HG02852 (cell line): ENCODE results near the gene CCDC127.
A peak's percentile ranks its signal among the peaks of the same experiment; 100 is the strongest.
"Not testable (repeated sequence)": the region's sequence is repeated elsewhere in the genome, so short reads cannot be mapped to it uniquely, and the experiment has no call there.

Experiments
- ATAC-seq: cut with Tn5 transposase; IDR thresholded peaks from one replicate; pipeline ENCODE4 v1.9.1; 2021; ENCODE audit warnings: mild to moderate bottlenecking, moderate library complexity; ENCODE audit not compliant: unreplicated experiment

The CCDC127 gene, protein sequence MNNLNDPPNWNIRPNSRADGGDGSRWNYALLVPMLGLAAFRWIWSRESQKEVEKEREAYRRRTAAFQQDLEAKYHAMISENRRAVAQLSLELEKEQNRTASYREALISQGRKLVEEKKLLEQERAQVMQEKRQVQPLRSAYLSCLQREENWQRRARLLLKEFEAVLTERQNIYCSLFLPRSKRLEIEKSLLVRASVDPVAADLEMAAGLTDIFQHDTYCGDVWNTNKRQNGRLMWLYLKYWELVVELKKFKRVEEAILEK

DNA sequence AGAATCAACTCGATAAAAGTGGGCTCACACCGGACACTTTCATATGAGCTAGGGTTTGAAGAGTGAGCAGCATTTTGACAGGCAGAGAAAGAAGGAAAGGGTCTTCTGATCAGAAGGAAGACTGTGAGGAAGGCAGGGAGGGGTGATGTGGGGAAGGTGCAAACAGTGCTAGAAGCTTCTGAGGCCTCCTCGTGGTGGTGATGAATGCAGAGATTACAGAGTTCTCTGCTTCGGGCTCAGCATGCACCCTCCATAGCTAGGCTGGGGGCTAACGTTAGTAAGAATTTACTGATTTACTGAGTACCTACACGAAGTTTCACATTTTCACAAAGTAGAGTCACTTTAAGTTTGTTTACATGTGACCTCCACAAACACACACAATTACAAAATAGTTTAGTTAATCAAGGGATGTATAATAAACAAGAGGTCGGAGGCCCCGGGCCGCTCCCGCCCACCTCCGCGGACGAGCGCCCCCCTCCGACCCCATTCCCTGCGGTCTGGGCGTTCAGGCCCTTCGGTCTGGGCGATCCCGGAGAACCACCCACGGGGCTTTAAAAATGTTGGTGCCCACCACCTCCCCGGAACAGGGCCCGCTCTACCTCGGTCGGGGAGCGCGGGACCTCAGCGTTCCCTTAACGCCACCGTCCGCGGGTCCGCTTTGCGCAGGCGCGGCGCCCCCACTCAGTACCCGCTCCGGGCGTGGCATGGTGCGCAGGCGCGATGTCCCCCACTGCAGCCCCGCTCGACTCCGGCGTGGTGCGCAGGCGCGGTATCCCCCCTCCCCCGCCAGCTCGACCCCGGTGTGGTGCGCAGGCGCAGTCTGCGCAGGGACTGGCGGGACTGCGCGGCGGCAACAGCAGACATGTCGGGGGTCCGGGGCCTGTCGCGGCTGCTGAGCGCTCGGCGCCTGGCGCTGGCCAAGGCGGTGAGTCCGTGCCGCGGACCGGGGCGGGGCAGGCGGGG lies at the start of gene CCDC127, which contains the start of gene SDHA:
Gene CCDC127, minus strand, starts transcription at position 660 of the 963 bp plus-strand sequence. CDS start 1,304 bp downstream, outside the sequence.
Gene SDHA, plus strand, starts transcription at position 827 of the 963 bp plus-strand sequence. Its CDS starts 36 bp downstream, at position 863.
- ATAC-seq: peak; percentile 75

DNA sequence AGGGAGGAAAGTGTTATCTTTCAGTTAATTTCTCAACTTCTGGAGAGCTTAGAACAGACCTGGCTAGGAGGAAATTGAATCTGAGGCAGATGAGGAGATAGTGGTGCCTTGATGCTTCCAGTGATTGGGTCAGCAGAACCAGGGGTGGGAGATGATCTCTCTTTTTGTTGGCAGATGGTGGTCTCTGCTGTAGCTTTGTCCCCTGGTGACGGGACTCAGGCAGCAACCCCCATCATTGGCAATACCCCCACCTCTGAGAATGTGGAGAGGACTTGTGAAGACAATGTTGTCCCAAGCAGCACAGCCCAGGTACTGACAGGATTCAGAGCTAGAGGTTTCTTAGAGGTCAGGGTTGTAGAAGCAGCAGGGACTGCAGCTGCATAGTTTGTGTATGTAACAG lies 49.8 kb upstream of the CCDC127 start:
- ATAC-seq: no peak

DNA sequence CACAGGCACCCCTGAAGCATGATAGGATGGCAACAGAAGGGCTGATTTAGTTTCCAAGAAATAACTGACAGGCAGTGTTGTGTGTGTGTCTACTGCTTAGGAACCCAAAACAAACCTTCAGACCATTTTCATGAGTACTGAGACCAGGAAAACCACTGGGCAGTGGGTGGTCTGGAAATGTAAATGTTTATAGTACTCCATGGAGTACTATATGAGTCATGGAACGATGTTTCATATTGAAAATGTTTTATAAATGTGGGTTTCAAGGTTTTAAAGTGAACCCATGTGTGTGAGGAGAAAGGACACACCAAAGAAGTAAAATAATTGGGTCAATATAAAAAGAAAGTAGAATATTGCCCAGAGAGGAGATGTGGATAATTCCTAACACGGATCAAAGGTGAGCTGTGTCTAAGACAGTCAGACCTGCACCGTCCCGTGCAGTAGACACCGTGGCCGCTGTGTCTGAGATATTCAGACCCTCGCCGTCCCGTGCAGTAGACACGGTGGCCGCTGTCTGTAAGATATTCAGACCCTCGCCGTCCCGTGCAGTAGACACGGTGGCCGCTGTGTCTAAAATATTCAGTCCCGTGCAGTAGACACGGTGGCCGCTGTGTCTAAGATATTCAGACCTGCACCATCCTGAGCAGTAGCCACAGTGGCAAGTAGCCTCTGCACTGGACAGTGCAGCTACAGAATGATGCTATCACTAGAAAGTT lies 48.5 kb upstream of the CCDC127 start:
- not testable (repeated sequence) for ATAC-seq

DNA sequence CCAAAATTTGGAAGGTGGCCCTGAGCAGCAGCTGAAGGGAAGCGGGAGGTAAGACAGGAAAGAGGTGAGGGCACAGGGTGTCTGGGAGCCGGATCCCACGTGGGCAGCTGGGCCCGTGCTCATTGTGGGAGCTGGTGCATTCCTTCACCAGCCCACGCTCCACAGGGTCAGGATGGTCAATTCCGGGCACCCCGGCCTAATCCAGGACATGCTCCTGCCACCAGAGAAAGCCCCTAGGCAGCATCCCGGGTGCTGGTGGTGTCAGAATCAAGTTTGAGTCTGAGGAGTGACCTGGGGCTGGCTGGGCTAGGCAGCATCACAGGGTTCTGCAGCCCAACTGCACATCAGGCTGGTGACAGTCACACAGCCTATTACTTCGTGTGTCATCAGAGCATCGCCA lies 46.4 kb upstream of the CCDC127 start:
- no peak for ATAC-seq

DNA sequence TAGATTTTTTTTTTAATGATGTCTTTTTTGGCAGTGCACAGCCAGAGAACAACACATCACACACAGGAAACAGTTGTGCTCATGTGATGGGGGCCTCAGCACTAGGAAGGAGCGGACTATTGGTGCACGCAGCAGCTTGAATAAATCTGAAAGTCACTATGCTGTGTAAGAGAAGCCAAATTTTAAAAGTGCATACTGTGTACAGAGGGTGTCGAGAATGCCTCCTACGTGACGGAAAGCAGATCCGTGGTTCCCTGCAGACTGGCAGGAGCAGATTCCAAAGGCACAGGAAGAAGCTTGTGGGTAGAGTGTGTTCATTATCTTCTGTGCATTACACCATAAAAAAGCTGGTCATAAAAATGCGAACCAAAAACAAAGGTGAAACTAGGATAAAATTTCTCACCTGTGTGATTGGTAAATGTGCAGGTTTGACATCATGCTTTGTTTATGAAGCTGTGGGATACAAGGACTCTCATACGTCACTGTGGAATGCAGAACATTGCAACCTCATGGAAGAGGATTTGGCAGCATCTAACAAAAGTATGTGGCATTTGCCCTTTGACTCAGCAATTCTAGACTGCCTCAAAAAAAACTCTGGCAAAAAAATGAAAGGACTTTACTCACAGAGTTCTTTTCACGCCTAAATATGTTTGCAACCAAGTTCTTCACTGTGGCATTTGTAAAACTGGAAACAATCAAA lies 45.5 kb upstream of the CCDC127 start:
- ATAC-seq: not testable (repeated sequence)

DNA sequence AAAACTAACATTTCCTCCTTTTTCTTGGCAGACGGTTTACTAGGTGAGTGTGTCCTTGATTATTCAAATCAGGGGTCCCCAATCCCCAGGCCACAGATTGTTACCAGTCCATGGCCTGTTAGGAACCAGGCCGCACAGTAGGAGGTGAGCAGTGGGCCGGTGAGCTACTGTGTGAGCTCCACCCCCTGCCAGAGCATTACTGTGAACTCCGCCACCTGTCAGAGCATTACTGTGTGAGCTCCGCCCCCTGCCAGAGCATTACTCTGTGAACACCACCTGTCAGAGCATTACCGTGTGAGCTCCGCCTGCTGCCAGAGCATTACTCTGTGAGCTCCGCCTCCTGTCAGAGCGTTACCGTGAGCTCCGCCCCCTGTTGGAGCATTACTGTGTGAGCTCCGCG lies 39.2 kb upstream of the CCDC127 start:
- ATAC-seq: no peak

DNA sequence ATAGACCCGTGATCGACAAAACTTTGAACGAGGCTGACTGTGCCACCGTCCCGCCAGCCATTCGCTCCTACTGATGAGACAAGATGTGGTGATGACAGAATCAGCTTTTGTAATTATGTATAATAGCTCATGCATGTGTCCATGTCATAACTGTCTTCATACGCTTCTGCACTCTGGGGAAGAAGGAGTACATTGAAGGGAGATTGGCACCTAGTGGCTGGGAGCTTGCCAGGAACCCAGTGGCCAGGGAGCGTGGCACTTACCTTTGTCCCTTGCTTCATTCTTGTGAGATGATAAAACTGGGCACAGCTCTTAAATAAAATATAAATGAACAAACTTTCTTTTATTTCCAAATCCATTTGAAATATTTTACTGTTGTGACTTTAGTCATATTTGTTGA lies 38.4 kb upstream of the CCDC127 start:
- ATAC-seq: not testable (repeated sequence)

DNA sequence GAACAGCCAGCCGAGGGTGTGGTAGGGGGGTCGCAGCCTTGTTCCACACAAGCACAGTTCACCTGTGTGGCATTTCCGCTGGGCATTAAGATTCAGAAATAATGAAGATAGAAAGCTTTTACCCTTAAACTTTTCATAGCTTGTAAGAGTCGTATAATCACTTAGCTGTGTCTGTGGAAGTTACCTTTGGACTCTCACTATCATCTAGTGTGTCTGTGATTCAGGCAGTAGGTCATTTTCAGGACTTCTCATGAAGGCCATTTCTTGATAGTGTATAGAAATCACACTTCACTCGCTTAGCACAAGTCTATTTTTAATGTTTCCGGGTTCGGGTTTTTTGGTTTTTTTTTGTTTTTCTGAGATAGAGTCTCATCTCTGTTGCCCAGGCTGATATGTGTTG lies 37.2 kb upstream of the CCDC127 start:
- not testable (repeated sequence) for ATAC-seq

DNA sequence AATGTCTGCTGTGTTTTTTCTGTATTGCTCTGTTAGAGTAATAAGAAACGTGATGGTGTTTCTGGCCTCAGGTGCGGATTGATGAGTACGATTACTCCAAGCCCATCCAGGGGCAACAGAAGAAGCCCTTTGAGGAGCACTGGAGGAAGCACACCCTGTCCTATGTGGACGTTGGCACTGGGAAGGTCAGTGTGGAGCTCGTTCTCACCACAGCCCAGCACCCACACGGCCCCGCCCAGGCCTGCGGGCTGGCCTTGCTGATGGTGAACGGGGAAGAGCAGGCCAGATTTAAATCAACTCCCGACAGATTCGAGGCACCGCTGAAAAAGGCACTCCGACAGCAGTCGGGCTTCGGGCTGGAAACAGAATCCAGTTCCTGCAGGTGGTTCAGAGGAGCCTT lies 36.4 kb upstream of the CCDC127 start:
- not testable (repeated sequence) for ATAC-seq

DNA sequence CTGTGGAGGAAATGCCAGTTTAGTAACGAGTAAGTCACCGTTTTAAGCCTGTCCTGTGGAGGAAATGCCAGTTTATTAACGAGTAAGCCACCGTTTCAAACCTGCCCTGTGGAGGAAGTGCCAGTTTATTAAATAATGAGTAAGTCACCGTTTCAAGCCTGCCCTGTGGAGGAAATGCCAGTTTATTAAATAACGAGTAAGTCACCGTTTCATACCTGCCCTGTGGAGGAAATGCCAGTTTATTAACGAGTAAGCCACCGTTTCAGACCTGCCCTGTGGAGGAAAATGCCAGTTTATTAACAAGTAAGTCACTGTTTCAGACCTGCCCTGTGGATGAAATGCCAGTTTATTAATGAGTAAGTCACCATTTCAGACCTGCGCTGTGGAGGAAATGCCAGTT lies 34.6 kb upstream of the CCDC127 start:
- no peak for ATAC-seq

DNA sequence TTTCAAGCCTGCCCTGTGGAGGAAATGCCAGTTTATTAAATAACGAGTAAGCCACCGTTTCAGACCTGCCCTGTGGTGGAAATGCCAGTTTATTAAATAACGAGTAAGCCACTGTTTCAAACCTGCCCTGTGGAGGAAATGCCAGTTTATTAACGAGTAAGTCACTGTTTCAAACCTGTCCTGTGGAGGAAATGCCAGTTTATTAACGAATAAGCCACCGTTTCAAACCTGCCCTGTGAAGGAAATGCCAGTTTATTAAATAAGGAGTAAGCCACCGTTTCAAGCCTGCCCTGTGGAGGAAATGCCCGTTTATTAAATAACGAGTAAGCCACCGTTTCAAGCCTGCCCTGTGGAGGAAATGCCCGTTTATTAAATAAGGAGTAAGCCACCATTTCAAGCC lies 34.0 kb upstream of the CCDC127 start:
- ATAC-seq: not testable (repeated sequence)

DNA sequence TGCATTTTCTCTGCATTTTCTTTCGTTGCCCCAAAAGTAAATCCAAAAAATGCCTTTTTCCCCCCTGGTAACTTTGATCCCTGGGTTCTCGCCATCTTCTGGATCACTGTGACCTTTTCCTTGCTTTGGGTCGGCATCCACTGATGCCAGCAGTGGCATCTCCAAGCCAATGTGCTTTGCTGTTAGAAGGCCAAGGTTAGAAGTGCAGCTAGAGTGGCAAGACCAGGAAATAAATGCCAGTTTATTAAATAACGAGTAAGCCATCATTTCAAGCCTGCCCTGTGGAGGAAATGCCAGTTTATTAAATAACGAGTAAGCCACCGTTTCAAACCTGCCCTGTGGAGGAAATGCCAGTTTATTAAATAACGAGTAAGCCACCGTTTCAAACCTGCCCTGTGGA lies 33.6 kb upstream of the CCDC127 start:
- not testable (repeated sequence) for ATAC-seq

DNA sequence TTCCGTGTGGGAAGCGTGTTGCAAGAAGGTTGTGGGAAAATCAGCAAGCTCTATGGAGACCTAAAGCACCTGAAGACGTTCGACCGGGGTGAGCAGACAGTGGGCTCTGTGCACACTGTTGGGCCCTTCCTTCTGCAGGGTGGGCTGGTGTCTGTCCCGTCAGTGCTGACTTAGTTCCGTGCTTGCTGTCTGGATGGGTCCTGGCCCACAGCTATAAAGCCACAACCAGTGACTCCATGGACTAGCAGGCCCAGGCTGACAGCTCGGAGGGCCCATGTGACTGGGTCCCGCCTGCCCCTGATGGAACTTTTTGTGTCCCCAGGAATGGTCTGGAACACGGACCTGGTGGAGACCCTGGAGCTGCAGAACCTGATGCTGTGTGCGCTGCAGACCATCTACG lies 33.1 kb upstream of the CCDC127 start:
- ATAC-seq: not testable (repeated sequence)

DNA sequence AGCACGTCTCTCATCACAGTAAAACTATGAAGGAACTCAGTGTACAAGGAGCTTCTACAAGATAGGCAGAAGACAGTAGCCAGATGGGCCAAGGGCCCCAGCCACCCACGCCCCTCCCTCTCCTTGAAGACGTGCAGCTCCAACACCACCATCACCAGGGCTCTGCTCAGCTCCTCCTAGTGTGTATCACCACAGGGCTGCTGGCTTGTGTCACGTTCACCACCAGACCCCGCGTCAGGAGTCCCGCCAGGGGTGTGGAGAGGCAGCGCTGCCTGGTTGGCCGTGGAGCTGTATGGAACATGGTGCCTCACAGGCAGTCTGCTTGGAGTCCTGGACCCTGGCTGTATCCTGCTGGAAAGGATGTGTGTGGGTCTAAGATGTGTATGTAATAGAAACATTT lies 32.4 kb upstream of the CCDC127 start:
- ATAC-seq: not testable (repeated sequence)

DNA sequence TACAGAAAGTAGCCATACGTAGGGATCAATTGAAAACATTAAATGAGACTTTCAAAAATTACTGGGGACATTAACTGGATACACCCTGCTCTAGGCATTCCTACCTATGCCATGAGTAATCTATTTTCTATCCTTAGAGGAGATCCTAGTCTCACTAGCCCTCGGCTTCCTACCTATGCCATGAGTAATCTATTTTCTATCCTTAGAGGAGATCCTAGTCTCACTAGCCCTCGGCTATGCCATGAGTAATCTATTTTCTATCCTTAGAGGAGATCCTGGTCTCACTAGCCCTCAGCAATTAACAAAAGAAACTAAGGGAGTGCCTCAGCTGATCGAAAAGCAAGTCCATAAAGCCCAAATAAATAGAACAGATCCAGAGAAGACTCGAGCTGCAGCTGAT lies 27.8 kb upstream of the CCDC127 start:
- ATAC-seq: not testable (repeated sequence)

DNA sequence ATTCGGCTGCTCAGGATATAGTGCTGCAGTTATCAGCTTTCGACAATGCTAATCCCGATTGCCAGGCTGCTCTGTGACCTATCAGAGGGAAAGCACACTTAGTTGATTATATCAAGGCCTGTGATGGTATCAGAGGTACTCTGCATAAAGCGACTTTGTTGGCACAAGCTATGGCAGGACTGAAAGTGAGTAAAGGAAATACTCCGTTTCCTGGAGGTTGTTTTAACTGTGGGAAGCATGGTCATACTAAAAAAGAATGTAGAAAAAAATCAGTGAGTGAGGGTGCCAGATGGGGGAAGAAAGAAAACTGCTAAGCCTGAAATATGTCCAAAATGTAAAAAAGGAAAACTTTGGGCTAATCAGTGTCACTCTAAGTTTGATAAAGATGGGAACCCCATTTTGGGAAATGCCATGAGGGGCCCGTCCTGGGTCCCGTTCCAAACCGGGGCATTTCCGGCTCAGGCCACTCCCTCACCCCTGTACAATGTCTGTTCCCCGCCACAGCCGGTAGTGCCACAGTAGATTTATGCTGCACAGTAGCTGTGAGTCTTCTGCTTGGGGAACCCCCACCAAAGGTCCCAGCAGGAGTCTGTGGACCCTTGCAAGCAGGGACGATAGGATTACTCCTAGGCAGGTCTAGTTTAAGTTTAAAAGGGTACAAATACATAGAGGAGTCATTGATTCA lies 25.9 kb upstream of the CCDC127 start:
- not testable (repeated sequence) for ATAC-seq

DNA sequence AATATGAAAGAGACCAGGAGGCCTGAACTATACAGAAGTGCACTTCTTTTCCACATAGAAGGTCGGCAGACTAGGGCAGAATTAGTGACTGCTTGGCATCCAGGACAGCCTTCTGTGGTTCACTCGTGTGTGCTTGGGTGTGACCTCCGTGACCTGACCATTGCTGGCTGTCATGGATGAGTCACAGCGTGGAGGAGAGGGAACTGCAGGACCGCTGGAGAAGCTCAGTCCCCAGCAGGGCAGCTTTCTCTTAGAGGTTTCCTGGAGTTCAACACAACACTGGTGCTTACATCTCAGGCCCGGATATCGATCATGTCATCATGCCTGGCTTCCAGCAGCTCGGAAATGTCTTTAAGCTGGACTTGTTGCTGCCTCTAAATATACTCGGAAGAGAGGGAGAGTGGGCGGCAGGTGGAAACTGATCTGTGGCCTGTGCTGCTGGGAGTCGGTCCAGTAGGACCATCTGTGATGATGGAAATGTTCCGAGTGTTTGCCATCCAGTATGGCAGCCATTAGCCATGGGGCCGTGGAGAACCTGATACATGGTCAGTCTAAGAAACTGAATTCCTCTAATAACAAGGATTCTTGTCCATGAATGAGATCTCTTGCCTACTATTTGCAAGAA lies 23.2 kb upstream of the CCDC127 start:
- not testable (repeated sequence) for ATAC-seq

DNA sequence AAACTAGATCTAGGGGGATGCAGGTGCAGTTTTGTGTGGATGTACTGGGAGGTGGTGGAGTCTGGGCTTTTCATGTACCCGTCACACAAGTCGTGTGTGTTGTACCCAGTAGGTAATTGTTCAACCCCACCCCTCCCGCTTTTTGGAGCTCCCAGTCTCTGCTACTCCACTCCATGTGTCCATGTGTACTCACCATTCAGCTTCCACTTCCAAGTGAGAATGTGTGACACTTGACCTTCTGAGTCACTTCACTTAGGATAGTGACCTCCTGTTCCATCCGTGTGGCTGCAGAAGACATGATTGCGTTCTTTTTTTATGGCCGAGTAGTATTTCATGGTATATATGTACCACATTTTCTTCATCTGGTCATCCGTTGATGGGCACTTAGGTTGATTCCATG lies 22.6 kb upstream of the CCDC127 start:
- not testable (repeated sequence) for ATAC-seq

DNA sequence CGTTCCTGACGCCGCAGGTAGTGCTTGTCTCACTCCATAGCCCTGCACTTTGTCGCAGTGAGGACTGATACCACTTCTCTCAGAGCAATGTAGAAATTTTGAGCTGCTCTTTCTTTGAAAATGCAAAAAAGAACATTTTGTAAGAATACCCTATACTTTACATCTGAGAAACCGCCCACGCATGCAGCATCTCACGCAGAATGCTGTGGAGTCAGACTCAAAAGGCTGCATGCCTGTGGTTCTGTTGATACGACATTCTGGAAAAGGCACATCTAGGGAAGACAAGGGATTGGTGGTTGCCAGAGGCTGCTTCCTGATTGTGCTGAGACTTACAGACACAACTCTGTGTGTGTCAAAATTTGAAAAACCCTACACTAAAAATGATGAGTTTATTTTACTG lies 20.0 kb upstream of the CCDC127 start:
- not testable (repeated sequence) for ATAC-seq
